CD14-positive monocyte (primary cell): ENCODE measurements around the gene TTC29. TPM values are rescaled to one million over a fixed set of nuclear protein-coding genes. Genes with fewer than 3 reads are reported as not detected.
"Not testable (repeated sequence)": the region's sequence is repeated elsewhere in the genome, so short reads cannot be mapped to it uniquely, and the experiment has no call there.

ENCODE experiments used
- DNase-seq, 3 donors: peaks; one replicate each; pipeline ENCODE4 v3.0.0-alpha.2; 2011 to 2022
- H2AFZ ChIP-seq: 2 replicates; pipeline ENCODE4 v1.6.0; 2012; ENCODE audit warnings: mild to moderate bottlenecking, low read depth, low read length, inconsistent platforms; ENCODE audit not compliant: insufficient read depth, poor library complexity, severe bottlenecking
- H3K27ac ChIP-seq, 2 donors: 1 replicate in 1 of 2; 2 replicates in 1 of 2; pipeline ENCODE4 v1.5.1; 2012 to 2013; ENCODE audit warnings: low read length in 2 of 2, control low read depth in 1 of 2, inconsistent platforms in 1 of 2, low read depth in 1 of 2, mild to moderate bottlenecking in 1 of 2
- H3K27me3 ChIP-seq, 2 donors: one replicate each; pipeline versions ENCODE4 v1.6.0 to v1.6.1; 2011 to 2013; ENCODE audit warnings: low read length in 2 of 2; ENCODE audit not compliant: control insufficient read depth in 2 of 2, insufficient read depth in 2 of 2
- H3K36me3 ChIP-seq, 2 donors: replicated peaks in 1 of 2; 1 replicate in 1 of 2; 2 replicates in 1 of 2; pipeline versions ENCODE4 v1.5.1 to v1.6.1; 2012 to 2013; ENCODE audit warnings: low read length in 2 of 2, control low read depth in 1 of 2, inconsistent platforms in 1 of 2, mild to moderate bottlenecking in 1 of 2; ENCODE audit not compliant: insufficient read depth in 2 of 2, control insufficient read depth in 1 of 2
- H3K4me1 ChIP-seq, 2 donors: 1 replicate in 1 of 2; 2 replicates in 1 of 2; pipeline versions ENCODE4 v1.5.1 to v1.6.1; 2012 to 2013; ENCODE audit warnings: low read length in 2 of 2, control low read depth in 1 of 2, inconsistent platforms in 1 of 2, mild to moderate bottlenecking in 1 of 2, moderate library complexity in 1 of 2; ENCODE audit not compliant: insufficient read depth in 2 of 2, control insufficient read depth in 1 of 2
- H3K4me2 ChIP-seq: replicated peaks from 2 replicates; pipeline ENCODE3; 2012; ENCODE audit warnings: low read length, moderate library complexity, mild to moderate bottlenecking; ENCODE audit not compliant: poor library complexity, severe bottlenecking; ENCODE audit errors: extremely low read depth
- H3K4me3 ChIP-seq, 3 experiments: fragments of 200-600 bp in 1 of 3; sonication (generic) in 1 of 3; replicated peaks in 1 of 3; 1 replicate in 2 of 3; 2 replicates in 1 of 3; pipeline ENCODE4 v1.5.1; 2011 to 2013; ENCODE audit warnings: low read length in 3 of 3, mild to moderate bottlenecking in 3 of 3, control low read depth in 2 of 3, low read depth in 2 of 3, inconsistent platforms in 1 of 3, moderate library complexity in 1 of 3
- H3K79me2 ChIP-seq: 2 replicates; pipeline ENCODE4 v1.6.0; 2012; ENCODE audit warnings: mild to moderate bottlenecking, control low read depth, inconsistent platforms, low read length, moderate library complexity; ENCODE audit not compliant: insufficient read depth
- H3K9ac ChIP-seq: 2 replicates; pipeline ENCODE4 v1.6.0; 2017; ENCODE audit warnings: low read length, mild to moderate bottlenecking; ENCODE audit not compliant: insufficient read depth, poor library complexity, severe bottlenecking
- H3K9me3 ChIP-seq, 2 donors: replicated peaks in 1 of 2; 1 replicate in 1 of 2; 2 replicates in 1 of 2; pipeline versions ENCODE4 v1.5.1 to v1.6.1; 2012 to 2013; ENCODE audit warnings: low read length in 2 of 2, control low read depth in 1 of 2; ENCODE audit not compliant: control insufficient read depth in 1 of 2, insufficient read depth in 1 of 2
- H4K20me1 ChIP-seq: 2 replicates; pipeline ENCODE4 v1.6.0; 2012; ENCODE audit warnings: mild to moderate bottlenecking, low read length, control low read depth, moderate library complexity; ENCODE audit not compliant: insufficient read depth
- H3K27ac Mint-ChIP-seq, 7 donors: one replicate each; pipeline ENCODE4 v1.8.0; 2020; ENCODE audit warnings: mild to moderate bottlenecking in 7 of 7, mixed read lengths in 7 of 7, moderate library complexity in 6 of 7, inconsistent platforms in 2 of 7
- H3K27me3 Mint-ChIP-seq, 3 donors: one replicate each; pipeline ENCODE4 v1.8.0; 2021 to 2022; ENCODE audit warnings: low read depth in 3 of 3, mild to moderate bottlenecking in 3 of 3, mixed read lengths in 3 of 3, moderate library complexity in 3 of 3, inconsistent platforms in 1 of 3
- H3K36me3 Mint-ChIP-seq, 2 donors: one replicate each; pipeline ENCODE4 v1.8.0; 2020; ENCODE audit warnings: mixed read lengths in 2 of 2, inconsistent platforms in 1 of 2, mild to moderate bottlenecking in 1 of 2
- H3K4me1 Mint-ChIP-seq: one replicate; pipeline ENCODE4 v1.8.0; 2020; ENCODE audit warnings: mild to moderate bottlenecking, mixed read lengths
- H3K4me3 Mint-ChIP-seq, 2 donors: one replicate each; pipeline ENCODE4 v1.8.0; 2020; ENCODE audit warnings: mild to moderate bottlenecking in 2 of 2, mixed read lengths in 2 of 2, moderate library complexity in 1 of 2
- H3K9me3 Mint-ChIP-seq, 7 donors: one replicate each; pipeline ENCODE4 v1.8.0; 2020 to 2022; ENCODE audit warnings: mixed read lengths in 7 of 7, mild to moderate bottlenecking in 6 of 7, moderate library complexity in 6 of 7, inconsistent platforms in 2 of 7
- CTCF ChIP-seq: fragments of 200-600 bp; IDR thresholded peaks from one replicate; pipeline ENCODE4 v1.8.0; 2022; ENCODE audit warnings: antibody characterized with exemption, mild to moderate bottlenecking
- WGBS: methylation state at CpG from one replicate; pipeline ENCODE4 v1.1.5; 2013; ENCODE audit warnings: missing lambda C conversion rate; ENCODE audit not compliant: insufficient coverage; 5-methylcytosine and 5-hydroxymethylcytosine counted together
- intact Hi-C, 2 donors: fragments of 100-400 bp; cut with micrococcal nuclease; formaldehyde crosslinking; loops; one replicate each; pipeline versions ENCODE4 v1.15.0 to v1.15.1; 2023
- polyA plus RNA-seq, 3 donors: library from polyadenylated mRNA; depleted of rRNA in 1 of 3; unstranded in 2 of 3; stranded (reverse) in 1 of 3; fragments of 300-500 nt in 2 of 3; fragments of >200 nt in 1 of 3; fragmentation: Illumina TruSeq in 2 of 3; gene quantifications; 1 replicate in 2 of 3; 2 replicates in 1 of 3; pipeline ENCODE4 v1.2.3, GENCODE V29; 2012 to 2021

Gene TTC29
- polyA plus RNA-seq, 3 donors = not detected

DNA sequence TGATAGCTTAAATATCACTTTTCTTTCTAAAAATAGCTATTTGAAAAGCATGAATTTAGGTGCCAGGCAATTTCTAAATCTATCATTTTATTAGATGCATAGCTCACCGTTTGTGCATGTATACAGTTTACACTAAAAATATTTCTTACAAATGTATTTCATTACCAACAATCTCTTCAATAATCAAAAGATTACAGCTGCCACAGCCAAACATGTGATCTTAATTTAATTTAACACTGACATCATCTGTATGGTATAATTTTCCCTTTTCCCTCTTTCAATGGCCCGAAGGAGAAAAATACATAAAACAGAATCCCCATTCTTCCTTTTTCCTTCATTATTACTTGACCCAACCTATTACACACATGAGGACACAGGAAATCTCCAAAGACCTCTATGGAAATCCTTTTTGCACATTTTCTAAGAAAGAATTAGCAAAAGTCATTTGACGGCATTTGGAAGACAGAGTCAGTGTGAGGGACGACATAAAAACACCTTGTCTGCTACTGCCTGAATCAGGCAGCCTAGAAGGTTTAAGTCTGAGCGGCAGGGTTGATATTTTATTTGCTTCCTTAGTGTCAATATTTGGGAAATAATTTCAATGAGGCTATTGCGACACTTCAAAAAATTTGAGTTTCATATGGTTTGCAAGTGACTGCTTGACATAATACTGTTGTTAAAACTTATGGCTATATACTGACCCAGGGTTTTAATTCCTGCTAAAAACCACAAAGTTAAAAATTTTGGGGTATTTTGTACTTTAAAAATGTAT, 111.2 kb downstream of the TTC29 start:
- Mint-ChIP-seq H3K4me3 (no peak overlapping the region), H3K27ac (no peak overlapping the region), H3K4me1 (no peaks in the 10 kb centered on the region), H3K9me3 (peaks cover 0 to 3% (median 0%) of the 10 kb centered on the region in 7 donors), H3K27me3 (peaks cover 0 to 2% (median 0%) of the 10 kb centered on the region in 3 donors), H3K36me3 (no peaks in the 10 kb centered on the region)
- no peaks in the 10 kb centered on the region for H3K9me3 ChIP-seq
- H3K27ac ChIP-seq = no peak overlapping the region
- H3K4me1 ChIP-seq = no peaks in the 10 kb centered on the region
- no peak overlapping the region for H2AFZ ChIP-seq
- H3K9ac ChIP-seq = no peak overlapping the region
- no peaks in the 10 kb centered on the region for H3K79me2 ChIP-seq
- no peak for TF ChIP-seq CTCF
- DNase-seq = no peak
- H3K4me2 ChIP-seq = no peak overlapping the region
- 91% methylated on average over 3 of the region's 6 CpGs for WGBS
- intact Hi-C loops = no loop called here
- H4K20me1 ChIP-seq = no peaks in the 10 kb centered on the region
- no peaks in the 10 kb centered on the region for H3K36me3 ChIP-seq
- H3K4me3 ChIP-seq = no peak overlapping the region
- no peaks in the 10 kb centered on the region for H3K27me3 ChIP-seq

DNA sequence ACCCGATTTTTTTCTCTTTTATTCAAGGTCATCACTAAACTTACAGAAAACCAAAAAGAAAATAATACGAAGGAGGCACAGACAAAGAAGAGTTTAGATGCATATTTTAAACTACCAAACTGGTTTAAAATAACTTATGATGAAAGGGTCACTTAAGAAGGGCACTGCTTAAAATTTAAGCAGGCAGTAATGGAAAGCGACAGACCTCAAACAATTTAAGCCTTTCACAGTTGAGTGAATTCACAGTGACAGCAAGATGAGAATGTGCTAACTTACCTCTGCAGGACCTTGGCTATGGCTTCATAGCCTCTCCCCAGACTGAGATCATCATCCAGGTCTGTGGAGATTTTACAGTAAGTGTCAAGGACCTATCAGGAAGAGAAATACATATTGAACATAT, 112.1 kb downstream of the TTC29 start:
- Mint-ChIP-seq H3K4me3 (no peak overlapping the region), H3K27ac (no peak overlapping the region), H3K36me3 (no peaks in the 10 kb centered on the region), H3K9me3 (peaks cover 0 to 3% (median 0%) of the 10 kb centered on the region in 7 donors), H3K27me3 (peaks cover 0 to 2% (median 0%) of the 10 kb centered on the region in 3 donors), H3K4me1 (no peaks in the 10 kb centered on the region)
- Histone ChIP-seq H3K4me1 (no peaks in the 10 kb centered on the region), H3K27me3 (no peaks in the 10 kb centered on the region), H4K20me1 (no peaks in the 10 kb centered on the region), H3K36me3 (no peaks in the 10 kb centered on the region), H3K4me3 (no peak overlapping the region), H3K9ac (no peak overlapping the region), H3K4me2 (no peak overlapping the region), H3K9me3 (no peaks in the 10 kb centered on the region), H3K27ac (no peak overlapping the region), H2AFZ (no peak overlapping the region), H3K79me2 (no peaks in the 10 kb centered on the region)
- intact Hi-C loops = no loop called here
- no peak for TF ChIP-seq CTCF
- no CpG with 5 or more reads among the region's 3 CpGs for WGBS
- DNase-seq = no peak

- H3K4me3 ChIP-seq, H3K79me2 ChIP-seq, H4K20me1 ChIP-seq, H3K4me1 Mint-ChIP-seq, H2AFZ ChIP-seq, H3K27me3 Mint-ChIP-seq, H3K9me3 Mint-ChIP-seq, H3K4me1 ChIP-seq, H3K4me2 ChIP-seq, intact Hi-C loops, H3K27ac ChIP-seq, H3K36me3 ChIP-seq, H3K27me3 ChIP-seq, DNase-seq, H3K36me3 Mint-ChIP-seq, H3K4me3 Mint-ChIP-seq, H3K9me3 ChIP-seq, H3K9ac ChIP-seq: not testable (repeated sequence)
- 83% methylated on average over 1 of the region's 1 CpG for WGBS
- H3K27ac Mint-ChIP-seq = peak overlapping the region in 2 of 7 donors; percentile 6 to 22
Observed at GRCh38 chr4:146822980-146823379, 122.7 kb downstream of the TTC29 start.
